Heart left ventricle (tissue), 13 donors: ENCODE results near the gene IFFO2.

ENCODE experiments used
- CTCF ChIP-seq, 12 donors: fragments of 200-600 bp; sonication (generic) in 4 of 12; IDR thresholded peaks; one replicate each; pipeline versions ENCODE4 v1.5.0 to v1.8.0; 2018 to 2022; ENCODE audit warnings: antibody characterized with exemption in 12 of 12, mild to moderate bottlenecking in 5 of 12
- POLR2A ChIP-seq, 2 donors: fragments of 450-650 bp; IDR thresholded peaks; one replicate each; pipeline ENCODE4 v1.6.1; 2017; ENCODE audit warnings: antibody characterized with exemption in 2 of 2, mild to moderate bottlenecking in 2 of 2, moderate library complexity in 2 of 2
- donor health status: ischemic (EF 13 %, LVEDD 7.1; RV severe dilation, severe dysfunction).
- donor health status: DM: no; HTN: yes; CAD: no.
- donor health status: DM: no; HTN: no; CAD: no.
- donor health status: ischemic (EF 25% LVEDD 6.9; RV normal size, moderate dysfunction).
- donor health status: ischemic (EF 25% LVEDD 5.7; RV mildly dilated, moderate dysfunction).
- donor health status: ischemic (EF 35%, LVEDD 5.7; RV mildly dilated, moderate dysfunction).
- donor health status: nonischemic (EF 11% LVEDD 7.7; RV severe dilation, severe dysfunction).
- donor health status: DM: yes; HTN: yes; CAD: no.
- donor health status: PGD.
- donor health status: ischemic (EF 29% LVEDD 5.4; RV normal size, mild dysfunction).
- donor health status: nonischemic (EF 23%, LVEDD 6.1; RV moderate dilation, normal function).

- TF ChIP-seq POLR2A (IDR thresholded peaks at IDR 0.05): no peak
- no peak for TF ChIP-seq CTCF (IDR thresholded peaks at IDR 0.05)
Measured at GRCh38 chr1:18974606-18975005, 18.1 kb upstream of the IFFO2 start.
